BE2C (cell line): ENCODE data around the gene SRRM4.

ENCODE experiments used
- DNase-seq: peaks from one replicate; pipeline ENCODE4 v3.0.0-alpha.2; 2020
- H3K27me3 ChIP-seq: fragments of 250-450 bp; sonication (Bioruptor Pico); 2 replicates; pipeline ENCODE4 v1.5.1; 2020; ENCODE audit warnings: mild to moderate bottlenecking
- H3K36me3 ChIP-seq: fragments of 250-450 bp; sonication (Bioruptor Pico); 2 replicates; pipeline ENCODE4 v1.5.1; 2020; ENCODE audit warnings: mild to moderate bottlenecking
- H3K4me1 ChIP-seq: fragments of 250-450 bp; sonication (Bioruptor Pico); 2 replicates; pipeline ENCODE4 v1.5.1; 2020
- H3K4me3 ChIP-seq: 2 replicates; pipeline ENCODE4 v1.5.1; 2011; ENCODE audit warnings: low read depth, low read length
- H3K9me3 ChIP-seq: fragments of 250-450 bp; sonication (Bioruptor Pico); 2 replicates; pipeline ENCODE4 v1.5.1; 2020
- TF ChIP-seq, protein P1 (sequence below): IDR thresholded peaks from 2 replicates; pipeline ENCODE4 v1.5.1; 2012; ENCODE audit warnings: mild to moderate bottlenecking, low read depth, low read length

Gene SRRM4

GRCh38 chr12:119158402-119158801, 177.1 kb downstream of the SRRM4 start:
- Histone ChIP-seq H3K27me3 (no peaks in the 10 kb centered on the region), H3K4me3 (no peak overlapping the region), H3K36me3 (peaks cover 25% of the 10 kb centered on the region), H3K9me3 (no peaks in the 10 kb centered on the region), H3K4me1 (no peaks in the 10 kb centered on the region)
- DNase-seq, result no peak
- TF ChIP-seq, protein P1, sequence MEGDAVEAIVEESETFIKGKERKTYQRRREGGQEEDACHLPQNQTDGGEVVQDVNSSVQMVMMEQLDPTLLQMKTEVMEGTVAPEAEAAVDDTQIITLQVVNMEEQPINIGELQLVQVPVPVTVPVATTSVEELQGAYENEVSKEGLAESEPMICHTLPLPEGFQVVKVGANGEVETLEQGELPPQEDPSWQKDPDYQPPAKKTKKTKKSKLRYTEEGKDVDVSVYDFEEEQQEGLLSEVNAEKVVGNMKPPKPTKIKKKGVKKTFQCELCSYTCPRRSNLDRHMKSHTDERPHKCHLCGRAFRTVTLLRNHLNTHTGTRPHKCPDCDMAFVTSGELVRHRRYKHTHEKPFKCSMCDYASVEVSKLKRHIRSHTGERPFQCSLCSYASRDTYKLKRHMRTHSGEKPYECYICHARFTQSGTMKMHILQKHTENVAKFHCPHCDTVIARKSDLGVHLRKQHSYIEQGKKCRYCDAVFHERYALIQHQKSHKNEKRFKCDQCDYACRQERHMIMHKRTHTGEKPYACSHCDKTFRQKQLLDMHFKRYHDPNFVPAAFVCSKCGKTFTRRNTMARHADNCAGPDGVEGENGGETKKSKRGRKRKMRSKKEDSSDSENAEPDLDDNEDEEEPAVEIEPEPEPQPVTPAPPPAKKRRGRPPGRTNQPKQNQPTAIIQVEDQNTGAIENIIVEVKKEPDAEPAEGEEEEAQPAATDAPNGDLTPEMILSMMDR, result no peak

- H3K9me3 ChIP-seq, result no peaks in the 10 kb centered on the region
- no peaks in the 10 kb centered on the region for H3K27me3 ChIP-seq
- H3K36me3 ChIP-seq, result peaks cover 15% of the 10 kb centered on the region
- TF ChIP-seq, protein P1, result no peak
- no peaks in the 10 kb centered on the region for H3K4me1 ChIP-seq
- H3K4me3 ChIP-seq, result no peak overlapping the region
- no peak for DNase-seq
Measured at GRCh38 chr12:119159844-119160243, 178.5 kb downstream of the SRRM4 start.

DNA sequence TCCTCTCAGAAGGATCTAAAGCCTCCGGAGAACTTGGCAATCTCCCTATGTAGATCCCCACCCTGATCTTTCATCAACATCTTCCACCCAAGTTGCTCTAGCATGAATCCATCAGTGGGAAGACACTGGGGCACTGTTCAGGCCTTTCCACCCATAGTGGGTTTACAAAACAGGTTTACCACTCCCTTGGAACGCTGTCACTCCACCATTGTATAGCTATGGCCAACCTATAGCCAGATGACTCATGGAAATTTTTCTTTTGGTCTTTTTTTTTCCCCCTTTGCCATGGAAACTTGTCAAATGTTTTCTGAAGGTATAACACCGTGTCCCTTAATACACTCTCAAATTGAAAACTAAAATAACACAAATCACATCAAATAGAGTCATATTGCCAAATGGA, 186.6 kb downstream of the SRRM4 start:
- no peak for DNase-seq
- Histone ChIP-seq H3K4me3 (no peak overlapping the region), H3K27me3 (peaks cover 20% of the 10 kb centered on the region), H3K36me3 (no peaks in the 10 kb centered on the region), H3K9me3 (no peaks in the 10 kb centered on the region; the same call in 1 of the 2 replicates), H3K4me1 (no peaks in the 10 kb centered on the region)
- TF ChIP-seq, protein P1, result no peak

- H3K4me1 ChIP-seq, result no peaks in the 10 kb centered on the region
- no peak for DNase-seq
- H3K4me3 ChIP-seq, result no peak overlapping the region
- H3K9me3 ChIP-seq, result no peaks in the 10 kb centered on the region; the same call in 1 of the 2 replicates
- H3K36me3 ChIP-seq, result no peaks in the 10 kb centered on the region
- TF ChIP-seq, protein P1, result no peak
- H3K27me3 ChIP-seq, result peaks cover 20% of the 10 kb centered on the region
Measured at GRCh38 chr12:119168721-119169120, 187.4 kb downstream of the SRRM4 start.

DNA sequence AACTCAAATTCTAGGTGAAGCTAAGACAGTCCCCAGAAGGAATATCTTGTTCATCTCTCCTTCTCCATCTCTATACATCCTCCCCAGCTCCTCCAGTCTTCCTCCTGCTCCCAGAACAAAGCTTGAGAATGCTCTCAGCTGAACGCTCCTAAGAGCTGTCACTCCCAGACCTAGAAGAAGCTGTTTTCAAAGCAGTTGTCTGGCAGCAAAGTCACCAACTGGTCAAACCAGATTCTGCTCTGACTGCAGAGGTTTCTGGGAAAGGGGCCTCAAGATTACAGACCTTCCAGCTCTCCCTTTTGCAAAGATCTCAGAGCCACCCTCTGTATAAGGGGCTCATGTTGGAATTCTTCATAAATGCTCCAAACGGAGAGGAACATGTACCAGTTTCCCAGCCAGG, 187.8 kb downstream of the SRRM4 start:
- Histone ChIP-seq H3K9me3 (no peaks in the 10 kb centered on the region; the same call in 1 of the 2 replicates), H3K36me3 (no peaks in the 10 kb centered on the region), H3K4me3 (no peak overlapping the region), H3K4me1 (no peaks in the 10 kb centered on the region), H3K27me3 (peaks cover 20% of the 10 kb centered on the region)
- DNase-seq, result no peak
- TF ChIP-seq, protein P1, result no peak

DNA sequence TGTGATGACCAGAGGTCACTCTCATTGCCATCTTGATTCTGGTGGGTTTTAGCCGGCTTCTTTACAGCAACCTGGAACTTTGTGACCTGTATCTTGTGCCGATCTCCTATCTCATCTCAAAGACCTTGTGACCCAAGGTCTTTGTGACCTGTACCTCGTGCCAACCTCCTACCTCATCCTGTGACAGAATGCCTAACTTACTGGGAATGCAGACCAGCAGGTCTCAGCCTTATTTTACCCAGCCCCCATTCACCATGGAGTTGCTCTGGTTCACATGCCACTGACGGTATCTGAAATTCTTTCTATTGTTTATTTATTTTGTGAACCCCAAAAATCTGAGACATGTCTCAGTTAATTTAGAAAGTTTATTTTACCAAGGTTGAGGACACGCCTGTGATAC, 189.9 kb downstream of the SRRM4 start:
- H3K4me1 ChIP-seq, result no peaks in the 10 kb centered on the region
- TF ChIP-seq, protein P1, result no peak
- no peak overlapping the region for H3K4me3 ChIP-seq
- peaks cover 8% of the 10 kb centered on the region for H3K27me3 ChIP-seq
- H3K36me3 ChIP-seq, result no peaks in the 10 kb centered on the region
- H3K9me3 ChIP-seq, result no peaks in the 10 kb centered on the region; the same call in 1 of the 2 replicates
- no peak for DNase-seq
